IgD-negative memory B cell (primary cell): ENCODE results near the gene EHD3. TPM values are rescaled to one million over a fixed set of nuclear protein-coding genes. Genes with fewer than 3 reads are reported as not detected.
A peak's percentile ranks its signal among the peaks of the same experiment; 100 is the strongest.

Source experiments
- H3K27ac Mint-ChIP-seq, 3 donors: one replicate each; pipeline ENCODE4 v1.8.0; 2020 to 2022; ENCODE audit warnings: mild to moderate bottlenecking in 3 of 3, mixed read lengths in 3 of 3, moderate library complexity in 1 of 3
- H3K27me3 Mint-ChIP-seq: one replicate; pipeline ENCODE4 v1.8.0; 2021; ENCODE audit warnings: mixed read lengths
- H3K36me3 Mint-ChIP-seq: one replicate; pipeline ENCODE4 v1.8.0; 2020; ENCODE audit warnings: mild to moderate bottlenecking, mixed read lengths
- H3K4me1 Mint-ChIP-seq, 3 donors: one replicate each; pipeline ENCODE4 v1.8.0; 2020 to 2022; ENCODE audit warnings: mixed read lengths in 3 of 3, mild to moderate bottlenecking in 1 of 3
- H3K4me3 Mint-ChIP-seq, 4 donors: one replicate each; pipeline ENCODE4 v1.8.0; 2020 to 2022; ENCODE audit warnings: mild to moderate bottlenecking in 4 of 4, mixed read lengths in 4 of 4, moderate library complexity in 3 of 4
- H3K9me3 Mint-ChIP-seq, 3 donors: one replicate each; pipeline ENCODE4 v1.8.0; 2020 to 2021; ENCODE audit warnings: mixed read lengths in 3 of 3, mild to moderate bottlenecking in 1 of 3
- polyA plus RNA-seq: library from polyadenylated mRNA; unstranded; fragments of 300-500 nt; fragmentation: Illumina TruSeq; gene quantifications from one replicate; pipeline ENCODE4 v1.2.3, GENCODE V29; 2021

The EHD3 gene
- 31.8 TPM for polyA plus RNA-seq

- H3K27ac Mint-ChIP-seq = peak within 1 kb of the TSS; percentile 83 to 94 (median 88)
- H3K36me3 Mint-ChIP-seq = no peaks in the 10 kb centered on the region
- no peaks in the 10 kb centered on the region for H3K27me3 Mint-ChIP-seq
- H3K4me3 Mint-ChIP-seq = peak within 1 kb of the TSS; percentile 89 to 99 (median 94)
- no peaks in the 10 kb centered on the region for H3K9me3 Mint-ChIP-seq
- H3K4me1 Mint-ChIP-seq = peaks cover 33 to 44% (median 35%) of the 10 kb centered on the region in 3 donors
Observed at GRCh38 chr2:31233741-31234682, at the start of gene EHD3. TSS of gene EHD3 (plus strand) at chr2:31234152. CDS start at chr2:31234622, 470 bp downstream.

- no peaks in the 10 kb centered on the region for H3K4me1 Mint-ChIP-seq
- H3K36me3 Mint-ChIP-seq = peaks cover 15% of the 10 kb centered on the region
- no peaks in the 10 kb centered on the region for H3K27me3 Mint-ChIP-seq
- no peaks in the 10 kb centered on the region for H3K9me3 Mint-ChIP-seq
- no peak overlapping the region for H3K4me3 Mint-ChIP-seq
- no peak overlapping the region for H3K27ac Mint-ChIP-seq
Observed at GRCh38 chr2:31187166-31187565, 46.8 kb upstream of the EHD3 start.

GRCh38 chr2:31188131-31188530 lies 45.8 kb upstream of the EHD3 start:
- Mint-ChIP-seq H3K27ac (no peak overlapping the region), H3K36me3 (peaks cover 15% of the 10 kb centered on the region), H3K4me3 (no peak overlapping the region), H3K27me3 (no peaks in the 10 kb centered on the region), H3K9me3 (no peaks in the 10 kb centered on the region), H3K4me1 (no peaks in the 10 kb centered on the region)

- Mint-ChIP-seq H3K4me1 (peaks cover 0 to 5% (median 0%) of the 10 kb centered on the region in 3 donors), H3K4me3 (no peak overlapping the region), H3K9me3 (no peaks in the 10 kb centered on the region), H3K36me3 (peaks cover 18% of the 10 kb centered on the region), H3K27ac (no peak overlapping the region), H3K27me3 (no peaks in the 10 kb centered on the region)
Observed at GRCh38 chr2:31189141-31189540, 44.8 kb upstream of the EHD3 start.

GRCh38 chr2:31190188-31190587 lies 43.8 kb upstream of the EHD3 start:
- H3K4me1 Mint-ChIP-seq = peaks cover 0 to 8% (median 0%) of the 10 kb centered on the region in 3 donors
- H3K36me3 Mint-ChIP-seq = peaks cover 14% of the 10 kb centered on the region
- H3K27ac Mint-ChIP-seq = no peak overlapping the region
- H3K9me3 Mint-ChIP-seq = no peaks in the 10 kb centered on the region
- H3K27me3 Mint-ChIP-seq = no peaks in the 10 kb centered on the region
- H3K4me3 Mint-ChIP-seq = peak overlapping the region in 1 of 4 donors; percentile 49

- Mint-ChIP-seq H3K4me1 (peaks cover 3 to 8% (median 6%) of the 10 kb centered on the region in 3 donors), H3K4me3 (no peak overlapping the region), H3K27me3 (no peaks in the 10 kb centered on the region), H3K36me3 (peaks cover 19% of the 10 kb centered on the region), H3K27ac (no peak overlapping the region), H3K9me3 (no peaks in the 10 kb centered on the region)
Observed at GRCh38 chr2:31191931-31192330, 42.0 kb upstream of the EHD3 start.

- H3K27ac Mint-ChIP-seq = no peak overlapping the region
- peaks cover 3 to 8% (median 6%) of the 10 kb centered on the region in 3 donors for H3K4me1 Mint-ChIP-seq
- H3K9me3 Mint-ChIP-seq = no peaks in the 10 kb centered on the region
- H3K4me3 Mint-ChIP-seq = no peak overlapping the region
- H3K27me3 Mint-ChIP-seq = no peaks in the 10 kb centered on the region
- peaks cover 17% of the 10 kb centered on the region for H3K36me3 Mint-ChIP-seq
Observed at GRCh38 chr2:31192396-31192795, 41.6 kb upstream of the EHD3 start.

GRCh38 chr2:31192851-31193392 lies 41.0 kb upstream of the EHD3 start:
- no peak overlapping the region for H3K4me3 Mint-ChIP-seq
- H3K9me3 Mint-ChIP-seq = no peaks in the 10 kb centered on the region
- peaks cover 14% of the 10 kb centered on the region for H3K36me3 Mint-ChIP-seq
- H3K27me3 Mint-ChIP-seq = no peaks in the 10 kb centered on the region
- H3K4me1 Mint-ChIP-seq = peaks cover 3 to 8% (median 6%) of the 10 kb centered on the region in 3 donors
- no peak overlapping the region for H3K27ac Mint-ChIP-seq

- Mint-ChIP-seq H3K9me3 (no peaks in the 10 kb centered on the region), H3K27me3 (no peaks in the 10 kb centered on the region), H3K4me3 (peak overlapping the region in 1 of 4 donors; percentile 23), H3K4me1 (peaks cover 3 to 8% (median 6%) of the 10 kb centered on the region in 3 donors), H3K36me3 (peaks cover 11% of the 10 kb centered on the region), H3K27ac (no peak overlapping the region)
Observed at GRCh38 chr2:31193806-31194205, 40.1 kb upstream of the EHD3 start.

- Mint-ChIP-seq H3K4me3 (no peak overlapping the region), H3K4me1 (peaks cover 3 to 8% (median 6%) of the 10 kb centered on the region in 3 donors), H3K27me3 (no peaks in the 10 kb centered on the region), H3K27ac (peak overlapping the region in 1 of 3 donors; percentile 19), H3K9me3 (no peaks in the 10 kb centered on the region), H3K36me3 (peaks cover 14% of the 10 kb centered on the region)
Observed at GRCh38 chr2:31196622-31197021, 37.3 kb upstream of the EHD3 start.

GRCh38 chr2:31197166-31197565 lies 36.8 kb upstream of the EHD3 start:
- Mint-ChIP-seq H3K4me1 (peaks cover 3 to 8% (median 6%) of the 10 kb centered on the region in 3 donors), H3K27me3 (no peaks in the 10 kb centered on the region), H3K9me3 (no peaks in the 10 kb centered on the region), H3K27ac (peak overlapping the region in 1 of 3 donors; percentile 91), H3K4me3 (no peak overlapping the region), H3K36me3 (peaks cover 13% of the 10 kb centered on the region)

GRCh38 chr2:31197669-31198068 lies 36.3 kb upstream of the EHD3 start:
- Mint-ChIP-seq H3K27me3 (no peaks in the 10 kb centered on the region), H3K27ac (peak overlapping the region in 1 of 3 donors; percentile 91), H3K36me3 (peaks cover 13% of the 10 kb centered on the region), H3K9me3 (no peaks in the 10 kb centered on the region), H3K4me3 (no peak overlapping the region), H3K4me1 (peaks cover 3 to 8% (median 6%) of the 10 kb centered on the region in 3 donors)

GRCh38 chr2:31199206-31199605 lies 34.7 kb upstream of the EHD3 start:
- no peaks in the 10 kb centered on the region for H3K9me3 Mint-ChIP-seq
- H3K4me3 Mint-ChIP-seq = no peak overlapping the region
- peaks cover 3 to 6% (median 3%) of the 10 kb centered on the region in 3 donors for H3K4me1 Mint-ChIP-seq
- no peaks in the 10 kb centered on the region for H3K27me3 Mint-ChIP-seq
- no peak overlapping the region for H3K27ac Mint-ChIP-seq
- peaks cover 11% of the 10 kb centered on the region for H3K36me3 Mint-ChIP-seq

GRCh38 chr2:31200972-31201371 lies 33.0 kb upstream of the EHD3 start:
- Mint-ChIP-seq H3K4me3 (no peak overlapping the region), H3K27me3 (no peaks in the 10 kb centered on the region), H3K36me3 (peaks cover 15% of the 10 kb centered on the region), H3K9me3 (no peaks in the 10 kb centered on the region), H3K4me1 (peaks cover under 1 to 5% (median 2%) of the 10 kb centered on the region in 3 donors), H3K27ac (no peak overlapping the region)

- peaks cover 0 to 3% (median 2%) of the 10 kb centered on the region in 3 donors for H3K4me1 Mint-ChIP-seq
- no peaks in the 10 kb centered on the region for H3K9me3 Mint-ChIP-seq
- peaks cover 12% of the 10 kb centered on the region for H3K36me3 Mint-ChIP-seq
- no peaks in the 10 kb centered on the region for H3K27me3 Mint-ChIP-seq
- H3K4me3 Mint-ChIP-seq = no peak overlapping the region
- peak overlapping the region in 1 of 3 donors; percentile 35 for H3K27ac Mint-ChIP-seq
Observed at GRCh38 chr2:31202041-31202440, 31.9 kb upstream of the EHD3 start.
